ENCODE data around the gene BCAS1. TPM values are rescaled to one million over a fixed set of nuclear protein-coding genes. Genes with fewer than 3 reads are reported as not detected.

BCAS1 gene
- total and polyA plus RNA-seq, 2 donors (not counting 3 experiments of a cell fraction or from before 2014, with no cell fraction given) = not detected

- dilution Hi-C loops (cut with MboI; ENCODE audit: extremely low pct_ligation_motif_present, low sequenced_read_pairs) (no loop called here), intact Hi-C loops (cut with micrococcal nuclease) (no loop called here)
- Histone ChIP-seq H3K36me3 (ENCODE audit: control insufficient read depth in 2 of 2, extremely low read depth in 1 of 2, insufficient read depth in 2 of 2, low read length in 2 of 2) (no peaks in the 10 kb centered on the region), H3K9me1 (replicated peaks; ENCODE audit: control insufficient read depth, extremely low read depth, insufficient read depth, low read length) (no peaks in the 10 kb centered on the region), H3K4me1 (ENCODE audit: control insufficient read depth, extremely low read depth, insufficient read depth, low read length) (no peaks in the 10 kb centered on the region), H3K4me3 (replicated peaks in 1 of 3; ENCODE audit: insufficient read depth in 1 of 3, low read depth in 1 of 3, low read length in 3 of 3) (no peak overlapping the region), H3K27me3 (ENCODE audit: control insufficient read depth in 2 of 2, insufficient read depth in 2 of 2, low read length in 2 of 2) (no peaks in the 10 kb centered on the region), H4K20me1 (replicated peaks; ENCODE audit: control insufficient read depth, extremely low read depth, insufficient read depth, low read length) (no peaks in the 10 kb centered on the region), H3K9ac (replicated peaks; ENCODE audit: extremely low read depth, insufficient read depth, low read length) (no peak overlapping the region), H2AFZ (ENCODE audit: low read depth, low read length) (no peak overlapping the region), H3K79me2 (ENCODE audit: control insufficient read depth, insufficient read depth, low read length) (no peaks in the 10 kb centered on the region), H3K9me3 (replicated peaks; ENCODE audit: control insufficient read depth, insufficient read depth, low read length) (no peaks in the 10 kb centered on the region), H3K4me2 (ENCODE audit: insufficient read depth, low read length) (no peak overlapping the region), H3K27ac (ENCODE audit: insufficient read depth, low read depth, low read length) (no peak overlapping the region)
- FAIRE-seq (no peak), DNase-seq (ENCODE audit: low read depth, low spot score) (no peak)
- ChIA-PET POLR2A (no interaction called here), CTCF (no interaction called here)
- BruUV-seq (replicated peaks) = no TSS peak
- no peak for TF ChIP-seq FOS (IDR thresholded peaks at IDR 0.05; ENCODE audit: borderline replicate concordance, insufficient read depth, low read length)
- TF ChIP-seq POLR2AphosphoS5 (IDR thresholded peaks at IDR 0.05; ENCODE audit: insufficient read depth, low read depth, low read length) = no peak
- TF ChIP-seq, protein P1, sequence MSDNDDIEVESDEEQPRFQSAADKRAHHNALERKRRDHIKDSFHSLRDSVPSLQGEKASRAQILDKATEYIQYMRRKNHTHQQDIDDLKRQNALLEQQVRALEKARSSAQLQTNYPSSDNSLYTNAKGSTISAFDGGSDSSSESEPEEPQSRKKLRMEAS (IDR thresholded peaks at IDR 0.05; ENCODE audit: insufficient read depth, insufficient read length) = no peak
- no peak for TF ChIP-seq GATA2 (IDR thresholded peaks at IDR 0.05; ENCODE audit: insufficient read depth, insufficient read length, low read depth, low read length)
Measured at GRCh38 chr20:54015496-54015895, 54.9 kb downstream of the BCAS1 start.

DNA sequence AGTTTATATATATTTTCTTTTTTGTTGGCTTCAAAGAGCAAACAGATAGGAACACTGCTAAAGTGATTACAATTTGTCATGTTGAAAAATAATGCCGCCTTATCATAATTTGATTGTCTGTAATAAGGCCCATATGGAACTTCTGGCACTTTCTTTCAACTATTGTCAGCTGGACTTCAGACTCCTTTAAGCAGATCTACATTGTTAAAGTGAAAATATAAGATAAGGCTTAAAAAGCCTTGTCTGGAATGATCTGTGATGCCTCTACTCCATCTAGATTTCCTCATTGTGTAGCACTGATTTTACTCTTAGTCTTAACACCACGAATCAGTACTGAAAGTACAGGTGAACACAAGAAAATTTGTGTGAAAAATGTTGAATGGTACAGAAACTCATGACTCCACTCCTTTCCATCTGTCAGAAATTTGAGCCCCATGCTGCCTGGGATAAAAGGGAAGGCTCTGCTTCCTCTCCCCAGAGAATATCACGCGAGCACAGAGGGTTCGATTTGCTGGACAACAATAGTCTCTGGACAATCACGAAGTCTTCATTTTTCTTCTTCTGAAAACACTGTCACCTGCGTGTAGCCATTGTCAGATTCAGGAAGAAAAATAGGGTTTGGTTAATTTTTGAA lies 56.0 kb downstream of the BCAS1 start:
- Histone ChIP-seq H3K27me3 (ENCODE audit: control insufficient read depth in 2 of 2, insufficient read depth in 2 of 2, low read length in 2 of 2) (no peaks in the 10 kb centered on the region), H3K4me2 (ENCODE audit: insufficient read depth, low read length) (no peak overlapping the region), H3K9ac (replicated peaks; ENCODE audit: extremely low read depth, insufficient read depth, low read length) (no peak overlapping the region), H2AFZ (ENCODE audit: low read depth, low read length) (no peak overlapping the region), H3K9me1 (replicated peaks; ENCODE audit: control insufficient read depth, extremely low read depth, insufficient read depth, low read length) (no peaks in the 10 kb centered on the region), H3K4me1 (ENCODE audit: control insufficient read depth, extremely low read depth, insufficient read depth, low read length) (no peaks in the 10 kb centered on the region), H3K4me3 (replicated peaks in 1 of 3; ENCODE audit: insufficient read depth in 1 of 3, low read depth in 1 of 3, low read length in 3 of 3) (no peak overlapping the region), H3K27ac (ENCODE audit: insufficient read depth, low read depth, low read length) (no peak overlapping the region), H3K36me3 (ENCODE audit: control insufficient read depth in 2 of 2, extremely low read depth in 1 of 2, insufficient read depth in 2 of 2, low read length in 2 of 2) (no peaks in the 10 kb centered on the region), H4K20me1 (replicated peaks; ENCODE audit: control insufficient read depth, extremely low read depth, insufficient read depth, low read length) (no peaks in the 10 kb centered on the region), H3K9me3 (replicated peaks; ENCODE audit: control insufficient read depth, insufficient read depth, low read length) (no peaks in the 10 kb centered on the region), H3K79me2 (ENCODE audit: control insufficient read depth, insufficient read depth, low read length) (no peaks in the 10 kb centered on the region)
- ChIA-PET POLR2A (no interaction called here), CTCF (interaction anchor here (0.6 to 1.6 kb wide), 2 partner anchors 61 to 467 kb away, joined by 3 read pairs; no protein-coding TSS in a partner anchor)
- intact Hi-C loops (cut with micrococcal nuclease) (no loop called here), dilution Hi-C loops (cut with MboI; ENCODE audit: extremely low pct_ligation_motif_present, low sequenced_read_pairs) (no loop called here)
- BruUV-seq (replicated peaks) = no TSS peak
- DNase-seq (ENCODE audit: low read depth, low spot score) (no peak), FAIRE-seq (no peak)
- TF ChIP-seq, protein P1 (IDR thresholded peaks at IDR 0.05; ENCODE audit: insufficient read depth, insufficient read length) = no peak
- TF ChIP-seq POLR2AphosphoS5 (IDR thresholded peaks at IDR 0.05; ENCODE audit: insufficient read depth, low read depth, low read length) (no peak), POLR2A (IDR thresholded peaks at IDR 0.05; ENCODE audit: low read depth, low read length) (no peak), FOS (IDR thresholded peaks at IDR 0.05; ENCODE audit: borderline replicate concordance, insufficient read depth, low read length) (no peak), MYC (IDR thresholded peaks at IDR 0.05; ENCODE audit: low read depth, low read length) (no peak), EZH2 (IDR thresholded peaks at IDR 0.05; ENCODE audit: borderline replicate concordance, low read depth, low read length, severe bottlenecking) (no peak), GATA2 (IDR thresholded peaks at IDR 0.05; ENCODE audit: insufficient read depth, insufficient read length, low read depth, low read length) (no peak), JUN (IDR thresholded peaks at IDR 0.05; ENCODE audit: borderline replicate concordance, insufficient read depth, insufficient read length, low read depth) (no peak)
- TF ChIP-seq, protein P2, sequence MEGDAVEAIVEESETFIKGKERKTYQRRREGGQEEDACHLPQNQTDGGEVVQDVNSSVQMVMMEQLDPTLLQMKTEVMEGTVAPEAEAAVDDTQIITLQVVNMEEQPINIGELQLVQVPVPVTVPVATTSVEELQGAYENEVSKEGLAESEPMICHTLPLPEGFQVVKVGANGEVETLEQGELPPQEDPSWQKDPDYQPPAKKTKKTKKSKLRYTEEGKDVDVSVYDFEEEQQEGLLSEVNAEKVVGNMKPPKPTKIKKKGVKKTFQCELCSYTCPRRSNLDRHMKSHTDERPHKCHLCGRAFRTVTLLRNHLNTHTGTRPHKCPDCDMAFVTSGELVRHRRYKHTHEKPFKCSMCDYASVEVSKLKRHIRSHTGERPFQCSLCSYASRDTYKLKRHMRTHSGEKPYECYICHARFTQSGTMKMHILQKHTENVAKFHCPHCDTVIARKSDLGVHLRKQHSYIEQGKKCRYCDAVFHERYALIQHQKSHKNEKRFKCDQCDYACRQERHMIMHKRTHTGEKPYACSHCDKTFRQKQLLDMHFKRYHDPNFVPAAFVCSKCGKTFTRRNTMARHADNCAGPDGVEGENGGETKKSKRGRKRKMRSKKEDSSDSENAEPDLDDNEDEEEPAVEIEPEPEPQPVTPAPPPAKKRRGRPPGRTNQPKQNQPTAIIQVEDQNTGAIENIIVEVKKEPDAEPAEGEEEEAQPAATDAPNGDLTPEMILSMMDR (IDR thresholded peaks at IDR 0.05; ENCODE audit: extremely low read depth in 1 of 2, insufficient read depth in 1 of 2, low read depth in 1 of 2, low read length in 2 of 2) = no peak
